Neural cell (in vitro differentiated cells): ENCODE results near the gene MDP1. TPM values are rescaled to one million over a fixed set of nuclear protein-coding genes. Genes with fewer than 3 reads are reported as not detected.
A peak's percentile ranks its signal among the peaks of the same experiment; 100 is the strongest.

Experiments
- H2AFZ ChIP-seq: fragments of 200-600, 300-800 bp; sonication (generic), shearing (Covaris generic); 2 replicates; pipeline ENCODE4 v1.6.0; 2014; ENCODE audit warnings: low read depth, mild to moderate bottlenecking, antibody characterized with exemption, low read length, moderate library complexity
- H3F3A ChIP-seq: fragments of 200-600 bp; shearing (Covaris generic); 2 replicates; pipeline ENCODE4 v1.6.1; 2016; ENCODE audit warnings: mild to moderate bottlenecking, moderate library complexity, mixed read lengths, antibody characterized with exemption, low read length; ENCODE audit not compliant: insufficient read depth, poor library complexity, severe bottlenecking
- H3K27ac ChIP-seq: fragments of 200-600, 300-800 bp; sonication (generic), shearing (Covaris generic); 2 replicates; pipeline ENCODE4 v1.5.1; 2014; ENCODE audit warnings: mild to moderate bottlenecking, low read length, moderate library complexity
- H3K27me3 ChIP-seq: fragments of 300-800, 200-600 bp; sonication (generic), shearing (Covaris generic); 2 replicates; pipeline ENCODE4 v1.6.0; 2014; ENCODE audit warnings: mild to moderate bottlenecking, low read depth, low read length, moderate library complexity; ENCODE audit not compliant: insufficient read depth
- H3K36me3 ChIP-seq: fragments of 300-800, 200-600 bp; sonication (generic), shearing (Covaris generic); 2 replicates; pipeline ENCODE4 v1.5.1; 2014; ENCODE audit warnings: mild to moderate bottlenecking, antibody characterized with exemption, low read length, moderate library complexity; ENCODE audit not compliant: insufficient read depth
- H3K4me2 ChIP-seq: fragments of 300-800, 200-600 bp; sonication (generic), shearing (Covaris generic); 2 replicates; pipeline ENCODE4 v1.6.0; 2014; ENCODE audit warnings: mild to moderate bottlenecking, low read length
- H3K4me3 ChIP-seq: fragments of 300-800, 200-600 bp; sonication (generic), shearing (Covaris generic); 2 replicates; pipeline ENCODE4 v1.5.1; 2014; ENCODE audit warnings: mild to moderate bottlenecking, low read length, moderate library complexity
- H3K79me2 ChIP-seq: fragments of 200-600 bp; shearing (Covaris generic); replicated peaks from 2 replicates; pipeline ENCODE4 v1.6.0; 2014; ENCODE audit warnings: mild to moderate bottlenecking, low read length, moderate library complexity; ENCODE audit not compliant: insufficient read depth
- H3K9ac ChIP-seq: fragments of 300-800, 200-600 bp; sonication (generic), shearing (Covaris generic); 2 replicates; pipeline ENCODE4 v1.6.1; 2016; ENCODE audit warnings: mild to moderate bottlenecking, low read length, mixed read lengths
- H3K9me2 ChIP-seq: fragments of 200-600 bp; shearing (Covaris generic); 2 replicates; pipeline ENCODE4 v1.6.1; 2016; ENCODE audit warnings: mild to moderate bottlenecking, low read length, mixed read lengths; ENCODE audit not compliant: insufficient read depth
- H3K9me3 ChIP-seq: fragments of 200-600, 300-800 bp; sonication (generic), shearing (Covaris generic); 2 replicates; pipeline ENCODE4 v1.6.1; 2016; ENCODE audit warnings: mild to moderate bottlenecking, mixed run types, low read length, moderate library complexity, mixed read lengths
- H4K20me1 ChIP-seq: fragments of 200-600 bp; shearing (Covaris generic); 2 replicates; pipeline ENCODE4 v1.6.1; 2016; ENCODE audit warnings: mild to moderate bottlenecking, mixed run types; ENCODE audit not compliant: insufficient read depth
- CTCF ChIP-seq: fragments of 450-650 bp; IDR thresholded peaks from 2 replicates; pipeline ENCODE4 v1.5.1; 2014; ENCODE audit warnings: antibody characterized with exemption, mild to moderate bottlenecking, moderate library complexity; ENCODE audit not compliant: poor library complexity, severe bottlenecking
- EZH2 ChIP-seq: fragments of 200-600, 300-800 bp; shearing (Covaris generic), sonication (generic); IDR thresholded peaks from 2 replicates; pipeline ENCODE4 v1.6.1; 2014; ENCODE audit warnings: antibody characterized with exemption, low read length, borderline replicate concordance, mild to moderate bottlenecking; ENCODE audit not compliant: insufficient read depth, poor library complexity, severe bottlenecking
- POLR2AphosphoS5 ChIP-seq: IDR thresholded peaks from 2 replicates; pipeline ENCODE4 v1.6.1; 2012
- RAD21 ChIP-seq: fragments of 450-650 bp; conservative IDR thresholded peaks from 2 replicates; pipeline ENCODE4 v1.6.1; 2014; ENCODE audit warnings: antibody characterized with exemption, mild to moderate bottlenecking, moderate library complexity
- REST ChIP-seq: IDR thresholded peaks from 2 replicates; pipeline ENCODE4 v1.6.1; 2012; ENCODE audit warnings: borderline replicate concordance
- SMC3 ChIP-seq: fragments of 450-650 bp; conservative IDR thresholded peaks from 2 replicates; pipeline ENCODE4 v1.6.1; 2014; ENCODE audit warnings: antibody characterized with exemption, mild to moderate bottlenecking, moderate library complexity; ENCODE audit not compliant: poor library complexity
- TAF1 ChIP-seq: IDR thresholded peaks from 2 replicates; pipeline ENCODE4 v1.6.1; 2012; ENCODE audit warnings: low read depth
- polyA plus RNA-seq: library from polyadenylated mRNA; depleted of rRNA; stranded (reverse); fragments of >200 nt; gene quantifications from 2 replicates; pipeline ENCODE4 v1.2.3, GENCODE V29; 2014

MDP1 gene
- polyA plus RNA-seq, 1 donor from 2014 or later, result 94.2 TPM

GRCh38 chr14:24243336-24243836 is 27.5 kb upstream of the MDP1 start:
- Histone ChIP-seq H3K4me2 (peak overlapping the region; percentile 63), H3K27me3 (no peaks in the 10 kb centered on the region), H3K4me3 (peak overlapping the region; percentile 79), H2AFZ (peak overlapping the region; percentile 63), H3K36me3 (peaks cover 16% of the 10 kb centered on the region), H3K79me2 (peaks cover 21% of the 10 kb centered on the region), H4K20me1 (peaks cover 5% of the 10 kb centered on the region), H3K9ac (peak overlapping the region; percentile 85), H3F3A (peaks cover 5% of the 10 kb centered on the region), H3K9me3 (no peaks in the 10 kb centered on the region), H3K27ac (peak overlapping the region; percentile 95), H3K9me2 (no peaks in the 10 kb centered on the region)
- TF ChIP-seq REST, result no peak
- TF ChIP-seq TAF1, result no peak
- no peak for TF ChIP-seq POLR2AphosphoS5
- TF ChIP-seq SMC3, result no peak
- no peak for TF ChIP-seq RAD21
- TF ChIP-seq EZH2, result no peak
- no peak for TF ChIP-seq CTCF

- H4K20me1 ChIP-seq, result peaks cover 5% of the 10 kb centered on the region
- H3F3A ChIP-seq, result peaks cover 5% of the 10 kb centered on the region
- peaks cover 21% of the 10 kb centered on the region for H3K79me2 ChIP-seq
- H3K4me3 ChIP-seq, result peak overlapping the region; percentile 79
- peak overlapping the region; percentile 85 for H3K9ac ChIP-seq
- TF ChIP-seq CTCF (peak; percentile 65), EZH2 (no peak)
- H3K27ac ChIP-seq, result peak overlapping the region; percentile 95
- no peaks in the 10 kb centered on the region for H3K27me3 ChIP-seq
- H3K4me2 ChIP-seq, result peak overlapping the region; percentile 93
- H3K9me2 ChIP-seq, result no peaks in the 10 kb centered on the region
- H3K9me3 ChIP-seq, result no peaks in the 10 kb centered on the region
- H3K36me3 ChIP-seq, result peaks cover 16% of the 10 kb centered on the region
- H2AFZ ChIP-seq, result peak overlapping the region; percentile 34
These were observed 26.1 kb upstream of the MDP1 start for GRCh38 chr14:24241829-24242443.
